CD4-positive, alpha-beta T cell (primary cell): ENCODE data around the gene LPAR3. TPM values are rescaled to one million over a fixed set of nuclear protein-coding genes. Genes with fewer than 3 reads are reported as not detected.

ENCODE experiments used
- ATAC-seq: fragments of 200-7000 bp; cut with Tn5 transposase; one replicate; pipeline ENCODE4 v1.10.0; 2022; ENCODE audit warnings: mild to moderate bottlenecking; ENCODE audit not compliant: poor library complexity
- CTCF ChIA-PET: fragments of 350-600 bp; sonication (Branson Sonifier 250); formaldehyde crosslinking; loops from one replicate; lab custom pipeline; 2021; ENCODE audit warnings: antibody characterized with exemption, inconsistent platforms; lab: Charles Lee
- POLR2A ChIA-PET: fragments of 350-600 bp; sonication (Branson Sonifier 250); formaldehyde crosslinking; loops from one replicate; lab custom pipeline; 2021; ENCODE audit warnings: antibody characterized with exemption, inconsistent platforms; lab: Charles Lee
- DNase-seq, 14 experiments: peaks; one replicate each; pipeline ENCODE4 v3.0.0-alpha.2; 2013 to 2020; ENCODE audit warnings: mixed read lengths in 2 of 14
- H3K27ac ChIP-seq, 2 donors: one replicate each; pipeline versions ENCODE4 v1.5.1 to v1.7.0; 2013; ENCODE audit warnings: low read length in 2 of 2, low read depth in 1 of 2, mild to moderate bottlenecking in 1 of 2
- H3K27me3 ChIP-seq, 2 experiments: 1 replicate in 1 of 2; 2 replicates in 1 of 2; pipeline versions ENCODE4 v1.6.1 to v1.7.0; 2013; ENCODE audit warnings: low read length in 2 of 2, control low read depth in 1 of 2, mild to moderate bottlenecking in 1 of 2, moderate library complexity in 1 of 2; ENCODE audit not compliant: insufficient read depth in 2 of 2, control insufficient read depth in 1 of 2
- H3K36me3 ChIP-seq: one replicate; pipeline ENCODE4 v1.6.1; 2013; ENCODE audit warnings: low read length, control low read depth; ENCODE audit not compliant: insufficient read depth
- H3K4me1 ChIP-seq: one replicate; pipeline ENCODE4 v1.6.1; 2013; ENCODE audit warnings: low read length, control low read depth; ENCODE audit not compliant: insufficient read depth
- H3K4me3 ChIP-seq: one replicate; pipeline ENCODE4 v1.5.1; 2013; ENCODE audit warnings: mild to moderate bottlenecking, low read length, moderate library complexity
- H3K9me3 ChIP-seq, 2 experiments: 1 replicate in 1 of 2; 2 replicates in 1 of 2; pipeline versions ENCODE4 v1.6.1 to v1.7.0; 2013; ENCODE audit warnings: low read length in 2 of 2, mild to moderate bottlenecking in 2 of 2, control low read depth in 1 of 2, moderate library complexity in 1 of 2; ENCODE audit not compliant: control insufficient read depth in 1 of 2, insufficient read depth in 1 of 2
- H3K27ac Mint-ChIP-seq: one replicate; pipeline ENCODE4 v1.8.0; 2020; ENCODE audit warnings: mixed read lengths
- H3K27me3 Mint-ChIP-seq: one replicate; pipeline ENCODE4 v1.8.0; 2021; ENCODE audit warnings: mixed read lengths
- H3K36me3 Mint-ChIP-seq: one replicate; pipeline ENCODE4 v1.8.0; 2021; ENCODE audit warnings: low read depth, mixed read lengths
- H3K4me1 Mint-ChIP-seq: one replicate; pipeline ENCODE4 v1.8.0; 2021; ENCODE audit warnings: low read depth, mixed read lengths
- H3K4me3 Mint-ChIP-seq: one replicate; pipeline ENCODE4 v1.8.0; 2020; ENCODE audit warnings: mild to moderate bottlenecking, mixed read lengths
- H3K9me3 Mint-ChIP-seq: one replicate; pipeline ENCODE4 v1.8.0; 2020; ENCODE audit warnings: mixed read lengths
- intact Hi-C, 2 experiments: fragments of 100-400 bp; cut with DNase I in 1 of 2; cut with micrococcal nuclease in 1 of 2; formaldehyde crosslinking; loops; one replicate each; pipeline versions ENCODE4 v1.15.1 to v1.9.0; 2023 to 2025; cut with DNase I, micrococcal nuclease
- total RNA-seq, 174 experiments: library from RNA in 2 of 174; stranded (reverse) in 2 of 174; gene quantifications; one replicate each; pipeline ENCODE4 v1.2.3 and lab custom pipeline; 2021 to 2026
- TF ChIP-seq, protein P1 (sequence below): fragments of 200-600 bp; IDR thresholded peaks from one replicate; pipeline ENCODE4 v1.8.0; 2022; ENCODE audit warnings: antibody characterized with exemption, mild to moderate bottlenecking

LPAR3 gene
- total RNA-seq, 2 experiments from 2014 or later: 0.25 to 0.87 TPM

DNA sequence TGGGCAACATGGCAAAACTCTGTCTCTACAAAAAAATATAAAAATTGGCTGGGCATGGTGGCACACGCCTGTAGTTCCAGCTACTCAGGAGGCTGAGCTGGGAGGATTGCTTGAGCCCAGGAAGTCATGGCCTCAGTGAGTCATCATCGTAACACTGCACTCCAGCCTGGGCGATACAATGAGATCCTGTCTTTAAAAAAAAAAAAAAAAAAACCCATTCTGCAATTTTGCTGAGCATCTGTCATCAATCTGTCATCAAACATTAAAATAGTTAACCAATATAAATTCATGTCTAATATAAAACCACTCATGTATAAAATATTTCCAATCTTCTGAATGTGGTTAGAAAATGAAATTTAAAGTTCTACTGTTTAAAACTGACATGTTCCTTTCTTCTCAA is 56.9 kb downstream of the LPAR3 start:
- POLR2A ChIA-PET: no interaction called here
- H3K9me3 ChIP-seq: no peaks in the 10 kb centered on the region
- no peak for DNase-seq
- CTCF ChIA-PET: no interaction called here
- TF ChIP-seq, protein P1, sequence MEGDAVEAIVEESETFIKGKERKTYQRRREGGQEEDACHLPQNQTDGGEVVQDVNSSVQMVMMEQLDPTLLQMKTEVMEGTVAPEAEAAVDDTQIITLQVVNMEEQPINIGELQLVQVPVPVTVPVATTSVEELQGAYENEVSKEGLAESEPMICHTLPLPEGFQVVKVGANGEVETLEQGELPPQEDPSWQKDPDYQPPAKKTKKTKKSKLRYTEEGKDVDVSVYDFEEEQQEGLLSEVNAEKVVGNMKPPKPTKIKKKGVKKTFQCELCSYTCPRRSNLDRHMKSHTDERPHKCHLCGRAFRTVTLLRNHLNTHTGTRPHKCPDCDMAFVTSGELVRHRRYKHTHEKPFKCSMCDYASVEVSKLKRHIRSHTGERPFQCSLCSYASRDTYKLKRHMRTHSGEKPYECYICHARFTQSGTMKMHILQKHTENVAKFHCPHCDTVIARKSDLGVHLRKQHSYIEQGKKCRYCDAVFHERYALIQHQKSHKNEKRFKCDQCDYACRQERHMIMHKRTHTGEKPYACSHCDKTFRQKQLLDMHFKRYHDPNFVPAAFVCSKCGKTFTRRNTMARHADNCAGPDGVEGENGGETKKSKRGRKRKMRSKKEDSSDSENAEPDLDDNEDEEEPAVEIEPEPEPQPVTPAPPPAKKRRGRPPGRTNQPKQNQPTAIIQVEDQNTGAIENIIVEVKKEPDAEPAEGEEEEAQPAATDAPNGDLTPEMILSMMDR: no peak
- no peaks in the 10 kb centered on the region for H3K36me3 ChIP-seq
- H3K27ac ChIP-seq: no peak overlapping the region
- ATAC-seq: no peak
- H3K27me3 ChIP-seq: no peaks in the 10 kb centered on the region
- H3K4me1 ChIP-seq: no peaks in the 10 kb centered on the region
- H3K4me3 ChIP-seq: no peak overlapping the region
- Mint-ChIP-seq H3K4me1 (no peaks in the 10 kb centered on the region), H3K27me3 (no peaks in the 10 kb centered on the region), H3K27ac (no peak overlapping the region), H3K36me3 (no peaks in the 10 kb centered on the region), H3K4me3 (no peak overlapping the region), H3K9me3 (no peaks in the 10 kb centered on the region)
- intact Hi-C loops: no loop called here

DNA sequence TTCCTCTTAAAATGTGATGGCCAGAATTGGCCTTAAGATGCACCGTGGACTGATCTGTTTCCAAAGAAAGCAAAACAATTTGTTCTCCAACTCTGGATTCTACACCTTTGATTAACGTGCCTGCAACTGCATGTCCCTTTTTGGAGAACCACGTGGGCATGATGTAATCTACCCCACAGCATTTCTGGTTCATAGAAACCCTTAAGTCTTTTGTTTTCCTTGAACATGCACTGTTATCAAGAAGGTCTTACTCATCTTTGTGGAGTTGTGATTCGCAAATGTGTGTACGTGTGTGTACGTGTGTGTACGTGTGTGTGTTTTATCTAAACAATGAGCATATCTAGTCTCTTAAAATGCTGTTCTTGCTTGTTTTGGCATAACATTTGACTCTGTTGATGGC is 57.8 kb downstream of the LPAR3 start:
- ATAC-seq: no peak
- no peak overlapping the region for H3K4me3 Mint-ChIP-seq
- Histone ChIP-seq H3K27me3 (no peaks in the 10 kb centered on the region), H3K9me3 (no peaks in the 10 kb centered on the region), H3K4me3 (no peak overlapping the region), H3K36me3 (no peaks in the 10 kb centered on the region), H3K27ac (no peak overlapping the region), H3K4me1 (no peaks in the 10 kb centered on the region)
- no peaks in the 10 kb centered on the region for H3K4me1 Mint-ChIP-seq
- no peak overlapping the region for H3K27ac Mint-ChIP-seq
- no peaks in the 10 kb centered on the region for H3K36me3 Mint-ChIP-seq
- ChIA-PET POLR2A (no interaction called here), CTCF (no interaction called here)
- DNase-seq: no peak
- no peaks in the 10 kb centered on the region for H3K9me3 Mint-ChIP-seq
- H3K27me3 Mint-ChIP-seq: no peaks in the 10 kb centered on the region
- TF ChIP-seq, protein P1: no peak
- intact Hi-C loops: no loop called here

DNA sequence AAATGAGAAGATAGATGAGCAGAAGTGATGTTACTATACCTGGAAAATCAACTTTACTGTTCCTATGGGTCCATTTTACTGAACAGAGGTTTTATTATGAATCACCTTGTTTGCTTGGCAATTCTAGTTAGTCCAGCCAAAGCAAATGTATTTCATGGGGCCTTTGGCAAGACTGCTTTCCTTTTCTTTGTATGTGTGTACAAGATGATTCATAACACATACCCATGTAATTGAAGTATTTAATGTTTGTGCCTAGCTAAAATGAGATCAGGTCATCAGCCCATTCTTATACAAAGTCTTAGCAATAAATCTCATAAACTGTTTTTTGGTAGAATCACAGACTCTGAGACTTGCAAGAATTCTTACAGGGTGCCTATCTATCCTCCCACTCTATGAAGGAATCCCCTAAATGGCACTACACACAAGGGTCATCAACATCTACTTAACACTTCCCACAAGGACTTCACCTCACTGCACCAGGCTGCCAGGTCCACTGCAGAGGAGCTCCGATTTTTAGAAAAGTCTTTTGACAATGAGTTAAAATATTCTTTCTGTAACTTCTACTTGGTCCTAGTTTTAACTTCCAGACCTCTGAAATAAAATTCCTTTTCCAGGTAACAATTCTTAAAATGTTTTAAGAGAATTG is 58.5 kb downstream of the LPAR3 start:
- ATAC-seq (no peak), DNase-seq (no peak)
- H3K4me1 ChIP-seq: no peaks in the 10 kb centered on the region
- H3K4me3 ChIP-seq: no peak overlapping the region
- no peak overlapping the region for H3K27ac ChIP-seq
- ChIA-PET CTCF (no interaction called here), POLR2A (no interaction called here)
- Mint-ChIP-seq H3K4me1 (no peaks in the 10 kb centered on the region), H3K9me3 (no peaks in the 10 kb centered on the region), H3K36me3 (no peaks in the 10 kb centered on the region), H3K4me3 (no peak overlapping the region), H3K27me3 (no peaks in the 10 kb centered on the region), H3K27ac (no peak overlapping the region)
- no peaks in the 10 kb centered on the region for H3K9me3 ChIP-seq
- H3K36me3 ChIP-seq: no peaks in the 10 kb centered on the region
- TF ChIP-seq, protein P1: no peak
- intact Hi-C loops: no loop called here
- no peaks in the 10 kb centered on the region for H3K27me3 ChIP-seq
